Measurements from ENCODE around the gene SENP7. TPM values are rescaled to one million over a fixed set of nuclear protein-coding genes. Genes with fewer than 3 reads are reported as not detected.
"Not testable (repeated sequence)": the region's sequence is repeated elsewhere in the genome, so short reads cannot be mapped to it uniquely, and the experiment has no call there.

SENP7 gene
- total RNA-seq, 1 donor from 2014 or later = 112 TPM

GRCh38 chr3:101311676-101312075 lies 201.3 kb downstream of the SENP7 start:
- Mint-ChIP-seq H3K4me3 (ENCODE audit: unreplicated experiment) (no peak overlapping the region), H3K36me3 (ENCODE audit: unreplicated experiment) (peaks cover 31% of the 10 kb centered on the region)

GRCh38 chr3:101310978-101311375 lies 202.0 kb downstream of the SENP7 start:
- Mint-ChIP-seq H3K4me3 (ENCODE audit: unreplicated experiment) (no peak overlapping the region), H3K36me3 (ENCODE audit: unreplicated experiment) (peaks cover 31% of the 10 kb centered on the region), H3K9me3 (ENCODE audit: unreplicated experiment) (peaks cover 8% of the 10 kb centered on the region), H3K27me3 (ENCODE audit: unreplicated experiment) (no peaks in the 10 kb centered on the region), H3K4me1 (ENCODE audit: low read depth, unreplicated experiment) (no peaks in the 10 kb centered on the region), H3K27ac (ENCODE audit: unreplicated experiment) (no peak overlapping the region)
- no peak for DNase-seq
- no peak for TF ChIP-seq CTCF (IDR thresholded peaks at IDR 0.05; ENCODE audit: partially characterized antibody, unreplicated experiment)

More at GRCh38 chr3:101311676-101312075, 201.3 kb downstream of the SENP7 start:
- Mint-ChIP-seq H3K27ac (ENCODE audit: unreplicated experiment) (no peak overlapping the region), H3K9me3 (ENCODE audit: unreplicated experiment) (peaks cover 8% of the 10 kb centered on the region), H3K4me1 (ENCODE audit: low read depth, unreplicated experiment) (no peaks in the 10 kb centered on the region), H3K27me3 (ENCODE audit: unreplicated experiment) (no peaks in the 10 kb centered on the region)
- DNase-seq = no peak
- TF ChIP-seq CTCF (IDR thresholded peaks at IDR 0.05; ENCODE audit: partially characterized antibody, unreplicated experiment) = no peak

- peaks cover 31% of the 10 kb centered on the region for H3K36me3 Mint-ChIP-seq (ENCODE audit: unreplicated experiment)
- H3K9me3 Mint-ChIP-seq (ENCODE audit: unreplicated experiment); H3K27me3 Mint-ChIP-seq (ENCODE audit: unreplicated experiment); H3K27ac Mint-ChIP-seq (ENCODE audit: unreplicated experiment); H3K4me1 Mint-ChIP-seq (ENCODE audit: low read depth, unreplicated experiment); DNase-seq; H3K4me3 Mint-ChIP-seq (ENCODE audit: unreplicated experiment): not testable (repeated sequence)
These were observed 204.8 kb downstream of the SENP7 start for GRCh38 chr3:101308147-101308772.

DNA sequence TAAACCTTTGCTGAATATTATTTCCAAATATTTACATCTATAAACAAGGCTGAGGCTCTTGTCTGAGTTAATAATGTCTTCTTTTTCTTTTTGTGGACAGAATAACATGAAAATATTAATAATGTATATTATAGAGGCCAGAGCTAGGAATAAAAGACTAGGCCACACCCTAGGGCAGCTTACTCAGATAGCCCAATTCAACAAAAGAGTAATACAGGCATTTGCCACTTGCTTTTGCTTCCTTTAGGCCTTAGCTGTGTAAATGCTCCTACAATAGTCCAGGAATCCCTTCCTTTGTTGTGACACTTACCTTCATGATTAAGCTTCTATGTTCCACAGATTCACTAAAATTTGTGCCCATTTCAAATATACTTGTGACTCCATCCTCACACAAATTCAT lies 209.2 kb downstream of the SENP7 start:
- DNase-seq = no peak
- no peak for TF ChIP-seq CTCF (IDR thresholded peaks at IDR 0.05; ENCODE audit: partially characterized antibody, unreplicated experiment)
- H3K4me3 Mint-ChIP-seq (ENCODE audit: unreplicated experiment) = no peak overlapping the region
- H3K27me3 Mint-ChIP-seq (ENCODE audit: unreplicated experiment) = no peaks in the 10 kb centered on the region
- H3K36me3 Mint-ChIP-seq (ENCODE audit: unreplicated experiment) = peaks cover 29% of the 10 kb centered on the region
- H3K27ac Mint-ChIP-seq (ENCODE audit: unreplicated experiment) = no peak overlapping the region
- peaks cover 9% of the 10 kb centered on the region for H3K9me3 Mint-ChIP-seq (ENCODE audit: unreplicated experiment)
- H3K4me1 Mint-ChIP-seq (ENCODE audit: low read depth, unreplicated experiment) = no peaks in the 10 kb centered on the region

- H3K27ac Mint-ChIP-seq (ENCODE audit: unreplicated experiment) = no peak overlapping the region
- no peak for TF ChIP-seq CTCF (IDR thresholded peaks at IDR 0.05; ENCODE audit: partially characterized antibody, unreplicated experiment)
- no peak for DNase-seq
- H3K4me3 Mint-ChIP-seq (ENCODE audit: unreplicated experiment) = no peak overlapping the region
- peaks cover 26% of the 10 kb centered on the region for H3K36me3 Mint-ChIP-seq (ENCODE audit: unreplicated experiment)
- no peaks in the 10 kb centered on the region for H3K4me1 Mint-ChIP-seq (ENCODE audit: low read depth, unreplicated experiment)
- H3K27me3 Mint-ChIP-seq (ENCODE audit: unreplicated experiment) = no peaks in the 10 kb centered on the region
- peaks cover 5% of the 10 kb centered on the region for H3K9me3 Mint-ChIP-seq (ENCODE audit: unreplicated experiment)
These were observed 209.8 kb downstream of the SENP7 start for GRCh38 chr3:101303089-101303731.

Measured in glutamatergic neuron (in vitro differentiated cells).